Measurements from ENCODE around the gene KDM4C. TPM values are rescaled to one million over a fixed set of nuclear protein-coding genes. Genes with fewer than 3 reads are reported as not detected.

Gene KDM4C
- total RNA-seq, 4 donors from 2014 or later: 39.0 to 113 (median 43.9) TPM

- no peak for DNase-seq (ENCODE audit: low spot score in 2 of 2)
- H3K4me3 ChIP-seq: no peak overlapping the region
- no peak for TF ChIP-seq EP300 (IDR thresholded peaks at IDR 0.05)
- no peaks in the 10 kb centered on the region for H3K27me3 ChIP-seq
- WGBS: 84% methylated on average over 2 of the region's 2 CpGs
- no peaks in the 10 kb centered on the region for H3K9me3 ChIP-seq
- H3K36me3 ChIP-seq: peaks cover 32% of the 10 kb centered on the region
- H3K4me1 ChIP-seq: no peaks in the 10 kb centered on the region
- no peak overlapping the region for H3K27ac ChIP-seq
These were observed 371.6 kb downstream of the KDM4C start for GRCh38 chr9:7129391-7129790.

- no peaks in the 10 kb centered on the region for H3K4me1 ChIP-seq
- H3K36me3 ChIP-seq: peaks cover 39% of the 10 kb centered on the region
- no peaks in the 10 kb centered on the region for H3K9me3 ChIP-seq
- TF ChIP-seq CTCF (IDR thresholded peaks at IDR 0.05) (no peak), EP300 (IDR thresholded peaks at IDR 0.05) (no peak), POLR2A (IDR thresholded peaks at IDR 0.05) (no peak)
- H3K4me3 ChIP-seq: no peak overlapping the region
- H3K27me3 ChIP-seq: no peaks in the 10 kb centered on the region
- 86% methylated on average over 4 of the region's 4 CpGs for WGBS
- DNase-seq (ENCODE audit: low spot score in 2 of 2): no peak
- H3K27ac ChIP-seq: no peak overlapping the region
These were observed 372.6 kb downstream of the KDM4C start for GRCh38 chr9:7130266-7130820.

GRCh38 chr9:7132605-7133004 is 374.8 kb downstream of the KDM4C start:
- Histone ChIP-seq H3K9me3 (no peaks in the 10 kb centered on the region), H3K27me3 (no peaks in the 10 kb centered on the region), H3K4me3 (no peak overlapping the region), H3K4me1 (no peaks in the 10 kb centered on the region), H3K36me3 (peaks cover 43% of the 10 kb centered on the region), H3K27ac (no peak overlapping the region)
- TF ChIP-seq EP300 (IDR thresholded peaks at IDR 0.05) (no peak), POLR2AphosphoS5 (IDR thresholded peaks at IDR 0.05) (no peak), POLR2A (IDR thresholded peaks at IDR 0.05) (no peak), CTCF (IDR thresholded peaks at IDR 0.05) (no peak)
- 0% methylated on average over 1 of the region's 1 CpG for WGBS
- DNase-seq (ENCODE audit: low spot score in 2 of 2): no peak

- WGBS: 92% methylated on average over 4 of the region's 4 CpGs
- DNase-seq (ENCODE audit: low spot score in 2 of 2): no peak
- Histone ChIP-seq H3K27ac (no peak overlapping the region), H3K4me3 (no peak overlapping the region), H3K4me1 (no peaks in the 10 kb centered on the region), H3K36me3 (peaks cover 17% of the 10 kb centered on the region), H3K27me3 (no peaks in the 10 kb centered on the region), H3K9me3 (no peaks in the 10 kb centered on the region)
- TF ChIP-seq POLR2A (IDR thresholded peaks at IDR 0.05) (no peak), POLR2AphosphoS5 (IDR thresholded peaks at IDR 0.05) (no peak)
These were observed 378.0 kb downstream of the KDM4C start for GRCh38 chr9:7135735-7136134.

GRCh38 chr9:7137040-7137439 is 379.3 kb downstream of the KDM4C start:
- DNase-seq (ENCODE audit: low spot score in 2 of 2): no peak
- Histone ChIP-seq H3K4me1 (no peaks in the 10 kb centered on the region), H3K36me3 (peaks cover 17% of the 10 kb centered on the region), H3K9me3 (no peaks in the 10 kb centered on the region), H3K27me3 (no peaks in the 10 kb centered on the region), H3K4me3 (no peak overlapping the region), H3K27ac (no peak overlapping the region)
- TF ChIP-seq CTCF (IDR thresholded peaks at IDR 0.05) (no peak), POLR2AphosphoS5 (IDR thresholded peaks at IDR 0.05) (no peak), POLR2A (IDR thresholded peaks at IDR 0.05) (no peak)
- WGBS: 92% methylated on average over 6 of the region's 6 CpGs

- Histone ChIP-seq H3K4me3 (no peak overlapping the region), H3K4me1 (no peaks in the 10 kb centered on the region), H3K9me3 (no peaks in the 10 kb centered on the region), H3K27ac (no peak overlapping the region), H3K36me3 (peaks cover 17% of the 10 kb centered on the region), H3K27me3 (no peaks in the 10 kb centered on the region)
- DNase-seq (ENCODE audit: low spot score in 2 of 2): no peak
- no peak for TF ChIP-seq POLR2AphosphoS5 (IDR thresholded peaks at IDR 0.05)
- 82% methylated on average over 5 of the region's 5 CpGs for WGBS
These were observed 379.8 kb downstream of the KDM4C start for GRCh38 chr9:7137571-7137970.

- Histone ChIP-seq H3K9me3 (no peaks in the 10 kb centered on the region), H3K36me3 (peaks cover 8% of the 10 kb centered on the region), H3K4me3 (no peak overlapping the region), H3K27ac (no peak overlapping the region), H3K27me3 (no peaks in the 10 kb centered on the region), H3K4me1 (no peaks in the 10 kb centered on the region)
- TF ChIP-seq CTCF (IDR thresholded peaks at IDR 0.05) (no peak), POLR2A (IDR thresholded peaks at IDR 0.05) (no peak), POLR2AphosphoS5 (IDR thresholded peaks at IDR 0.05) (no peak), EP300 (IDR thresholded peaks at IDR 0.05) (no peak)
- WGBS: 98% methylated on average over 4 of the region's 4 CpGs
- no peak for DNase-seq (ENCODE audit: low spot score in 2 of 2)
These were observed 382.1 kb downstream of the KDM4C start for GRCh38 chr9:7139886-7140285.
